HG03103 (cell line): Measurements from ENCODE around the gene BNC2.

Source experiments
- ATAC-seq: cut with Tn5 transposase; IDR thresholded peaks from one replicate; pipeline ENCODE4 v1.9.1; 2021; ENCODE audit warnings: low read depth; ENCODE audit not compliant: unreplicated experiment

The BNC2 gene

GRCh38 chr9:16612627-16613026 lies 257.8 kb downstream of the BNC2 start:
- ATAC-seq: no peak

GRCh38 chr9:16611983-16612382 lies 258.5 kb downstream of the BNC2 start:
- no peak for ATAC-seq

GRCh38 chr9:16611001-16611400 lies 259.5 kb downstream of the BNC2 start:
- ATAC-seq: no peak

- ATAC-seq: no peak
Observed at GRCh38 chr9:16610538-16610937, 259.9 kb downstream of the BNC2 start.

GRCh38 chr9:16608906-16609305 lies 261.6 kb downstream of the BNC2 start:
- no peak for ATAC-seq

- no peak for ATAC-seq
Observed at GRCh38 chr9:16602494-16602893, 268.0 kb downstream of the BNC2 start.

- no peak for ATAC-seq
Observed at GRCh38 chr9:16601991-16602390, 268.5 kb downstream of the BNC2 start.

- ATAC-seq: no peak
Observed at GRCh38 chr9:16598316-16598715, 272.2 kb downstream of the BNC2 start.

- ATAC-seq: no peak
Observed at GRCh38 chr9:16597136-16597535, 273.3 kb downstream of the BNC2 start.

GRCh38 chr9:16595227-16595626 lies 275.2 kb downstream of the BNC2 start:
- no peak for ATAC-seq

- no peak for ATAC-seq
Observed at GRCh38 chr9:16594787-16595186, 275.7 kb downstream of the BNC2 start.

GRCh38 chr9:16593746-16594145 lies 276.7 kb downstream of the BNC2 start:
- ATAC-seq: no peak

GRCh38 chr9:16591092-16591491 lies 279.4 kb downstream of the BNC2 start:
- ATAC-seq: no peak

GRCh38 chr9:16585591-16585990 lies 284.9 kb downstream of the BNC2 start:
- no peak for ATAC-seq

- no peak for ATAC-seq
Observed at GRCh38 chr9:16579872-16580432, 290.5 kb downstream of the BNC2 start.

- no peak for ATAC-seq
Observed at GRCh38 chr9:16575986-16576245, 294.6 kb downstream of the BNC2 start.

- ATAC-seq: no peak
Observed at GRCh38 chr9:16575142-16575985, 295.1 kb downstream of the BNC2 start.

- ATAC-seq: no peak
Observed at GRCh38 chr9:16572005-16572734, 298.3 kb downstream of the BNC2 start.

GRCh38 chr9:16571127-16571802 lies 299.2 kb downstream of the BNC2 start:
- no peak for ATAC-seq

- no peak for ATAC-seq
Observed at GRCh38 chr9:16563446-16563845, 307.0 kb downstream of the BNC2 start.

- ATAC-seq: no peak
Observed at GRCh38 chr9:16561121-16561520, 309.3 kb downstream of the BNC2 start.
